Astrocyte of the hippocampus (primary cell): Measurements from ENCODE around the gene TICAM2.
A peak's percentile ranks its signal among the peaks of the same experiment; 100 is the strongest.

ENCODE experiments used
- DNase-seq: peaks from one replicate; pipeline ENCODE4 v3.0.0; 2011; ENCODE audit warnings: low read depth, low spot score

Gene TICAM2

DNA sequence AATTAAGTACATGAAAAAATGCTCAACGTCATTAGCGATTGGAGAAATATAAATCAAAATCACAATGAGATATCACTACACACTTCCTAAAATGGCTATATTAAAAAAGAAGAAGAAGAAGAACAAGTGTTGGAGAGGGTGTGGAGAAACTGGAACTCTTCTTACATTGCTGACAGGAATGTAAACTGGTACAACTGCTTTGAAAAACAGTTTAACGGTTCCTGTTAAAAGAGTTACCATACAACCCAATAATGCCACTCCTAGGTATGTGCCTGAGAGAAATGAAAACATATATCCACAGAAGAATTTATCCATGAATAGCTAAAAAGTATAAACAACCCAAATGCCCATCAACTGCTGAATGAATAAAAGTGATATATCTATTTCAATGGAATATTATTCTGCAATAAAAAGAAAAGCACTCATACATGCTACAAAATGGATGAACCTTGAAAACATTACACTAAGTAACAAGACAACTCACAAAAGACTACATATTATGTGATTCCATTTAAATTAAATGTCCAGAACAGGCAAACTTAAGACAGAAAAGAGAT lies 66.7 kb downstream of the TICAM2 start:
- DNase-seq, result no peak

DNA sequence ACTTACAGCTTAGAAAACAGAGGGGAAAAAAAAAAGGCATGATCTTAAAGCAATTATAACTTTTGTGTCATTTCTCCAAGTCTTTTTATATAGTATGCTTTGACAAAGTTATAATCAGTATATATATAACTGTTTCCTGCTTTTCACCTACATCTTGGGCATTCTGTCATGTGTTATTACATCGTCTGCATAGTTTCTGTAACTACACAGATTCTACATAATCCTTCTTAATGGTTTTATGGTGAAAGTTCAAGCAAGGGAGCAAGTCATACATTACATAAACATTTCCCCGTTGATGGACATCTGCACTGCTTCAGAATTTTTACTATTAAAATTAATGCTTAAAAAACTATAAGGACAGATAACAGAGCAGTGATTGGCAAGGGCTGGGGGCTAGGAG lies 69.8 kb downstream of the TICAM2 start:
- DNase-seq, result no peak

DNA sequence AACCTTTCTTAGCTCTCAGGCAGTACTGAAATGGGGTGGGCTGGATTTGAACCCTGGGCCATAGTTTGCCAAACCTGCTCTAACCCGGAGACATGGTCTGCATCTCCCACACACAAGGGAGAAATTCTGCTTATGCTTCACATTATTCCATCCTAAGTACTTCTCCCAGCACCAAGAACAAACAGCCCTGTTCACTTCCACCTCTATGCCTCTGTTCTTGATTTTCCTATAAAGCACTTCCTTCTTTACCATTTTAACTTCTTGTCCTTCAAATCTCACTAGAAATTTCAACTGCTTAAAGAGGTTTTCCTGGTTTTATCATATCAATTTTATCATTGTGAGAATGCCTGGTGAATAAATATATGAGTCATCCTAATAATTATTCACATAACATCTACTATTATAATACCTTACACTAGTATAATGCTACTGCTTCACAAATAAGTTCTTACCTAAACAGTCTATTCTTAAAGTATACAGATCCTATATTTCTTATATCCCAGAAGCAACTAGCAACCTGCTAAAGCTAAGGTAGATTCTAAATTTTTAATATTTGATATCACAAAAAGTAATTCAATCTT lies 70.4 kb downstream of the TICAM2 start:
- no peak for DNase-seq

DNA sequence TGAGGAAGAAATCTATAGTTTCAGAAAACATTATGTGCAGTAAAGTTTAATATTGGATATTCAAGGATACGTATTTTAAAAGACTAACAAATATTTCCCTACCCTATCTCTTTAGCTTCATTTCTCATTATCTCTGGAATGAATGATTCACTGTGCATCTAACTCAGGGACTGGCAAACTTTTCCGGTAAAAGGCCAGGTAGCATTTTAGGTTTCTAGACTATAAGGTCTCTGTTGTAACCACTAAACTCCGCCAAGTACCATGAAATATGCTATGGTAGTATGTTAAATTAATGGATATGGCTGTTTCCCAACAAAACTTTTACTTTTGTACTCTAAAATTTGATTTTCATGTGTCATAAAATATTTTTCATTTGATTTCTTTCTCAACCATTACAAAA lies 70.9 kb downstream of the TICAM2 start:
- no peak for DNase-seq

DNA sequence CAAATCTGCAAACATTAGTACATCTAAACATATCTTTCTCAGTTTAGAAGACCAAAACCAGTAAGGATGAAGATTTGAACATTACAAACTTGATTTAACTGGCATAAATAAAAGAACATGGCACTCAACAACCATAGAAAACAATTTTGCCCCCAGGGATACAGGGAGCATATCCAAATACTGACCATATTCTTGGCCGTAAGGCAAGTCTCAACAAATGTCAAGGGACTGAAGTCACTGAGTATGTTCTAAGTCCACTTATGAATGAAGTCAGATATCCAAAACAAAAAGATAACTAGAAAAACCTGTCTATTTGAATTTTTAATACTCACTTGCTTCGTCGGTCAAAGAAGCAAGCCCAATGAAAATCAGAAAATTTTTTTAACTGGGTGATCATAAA lies 71.9 kb downstream of the TICAM2 start:
- peak; percentile 51 for DNase-seq
